HG03558 (cell line): ENCODE results near the gene VWA1.
A peak's percentile ranks its signal among the peaks of the same experiment; 100 is the strongest.
"Not testable (repeated sequence)": the region's sequence is repeated elsewhere in the genome, so short reads cannot be mapped to it uniquely, and the experiment has no call there.

ENCODE experiments used
- ATAC-seq: cut with Tn5 transposase; IDR thresholded peaks from one replicate; pipeline ENCODE4 v1.9.1; 2021; ENCODE audit warnings: moderate number of reproducible peaks; ENCODE audit not compliant: unreplicated experiment; ENCODE audit errors: extremely low read depth

Gene VWA1

DNA sequence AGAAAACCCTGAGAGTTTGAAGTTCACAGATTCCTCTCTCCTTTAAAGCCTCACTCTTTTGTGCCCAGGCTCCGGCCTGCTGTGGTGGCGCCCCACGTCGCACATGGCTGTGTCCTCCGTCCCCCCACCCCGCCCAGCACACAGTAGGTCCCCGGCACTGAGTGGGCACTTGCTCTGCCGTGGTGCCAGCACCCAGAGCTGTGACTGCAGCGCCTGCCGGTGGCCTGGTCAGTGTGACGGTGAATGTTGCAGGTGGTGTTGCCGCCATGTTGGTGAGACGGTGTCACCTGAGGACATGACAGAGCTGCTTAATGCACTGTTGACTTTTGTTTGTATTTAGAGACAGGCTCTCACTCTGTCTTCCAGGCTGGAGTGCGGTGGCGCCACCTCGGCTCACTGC is 17.4 kb downstream of the VWA1 start:
- ATAC-seq, result no peak

DNA sequence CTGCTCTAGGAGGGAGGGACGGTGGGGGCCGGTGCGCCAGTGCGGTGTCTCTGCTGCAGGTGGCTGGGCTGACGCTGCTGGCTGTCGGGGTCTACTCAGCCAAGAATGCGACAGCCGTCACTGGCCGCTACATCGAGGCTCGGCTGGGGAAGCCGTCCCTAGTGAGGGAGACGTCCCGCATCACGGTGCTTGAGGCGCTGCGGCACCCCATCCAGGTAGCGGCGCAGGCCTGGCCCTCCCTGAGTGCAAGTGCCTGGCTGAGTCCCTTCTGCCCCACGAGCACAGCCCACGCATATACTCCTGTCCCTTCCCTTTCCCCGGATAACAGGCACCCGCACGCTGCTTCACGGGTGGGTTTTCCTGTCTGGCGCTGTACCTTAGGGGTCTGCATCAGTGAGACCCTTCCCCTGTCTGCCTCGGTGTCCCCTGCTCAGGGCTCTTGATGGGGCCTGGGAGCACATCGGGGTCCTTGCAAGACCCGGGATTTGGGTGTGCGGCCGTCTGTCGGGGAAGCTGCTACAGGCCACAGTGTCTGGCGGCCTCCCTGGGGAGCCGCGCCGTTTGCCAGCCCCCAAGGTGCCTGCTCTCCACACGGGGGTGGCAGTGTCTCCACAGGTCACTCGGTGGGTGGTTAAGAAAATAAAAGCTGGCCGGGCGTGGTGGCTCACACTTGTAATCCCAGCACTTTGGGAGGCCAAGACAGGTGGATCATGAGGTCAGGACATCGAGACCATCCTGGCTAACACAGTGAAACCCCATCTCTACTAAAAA is 19.0 kb downstream of the VWA1 start:
- not testable (repeated sequence) for ATAC-seq

DNA sequence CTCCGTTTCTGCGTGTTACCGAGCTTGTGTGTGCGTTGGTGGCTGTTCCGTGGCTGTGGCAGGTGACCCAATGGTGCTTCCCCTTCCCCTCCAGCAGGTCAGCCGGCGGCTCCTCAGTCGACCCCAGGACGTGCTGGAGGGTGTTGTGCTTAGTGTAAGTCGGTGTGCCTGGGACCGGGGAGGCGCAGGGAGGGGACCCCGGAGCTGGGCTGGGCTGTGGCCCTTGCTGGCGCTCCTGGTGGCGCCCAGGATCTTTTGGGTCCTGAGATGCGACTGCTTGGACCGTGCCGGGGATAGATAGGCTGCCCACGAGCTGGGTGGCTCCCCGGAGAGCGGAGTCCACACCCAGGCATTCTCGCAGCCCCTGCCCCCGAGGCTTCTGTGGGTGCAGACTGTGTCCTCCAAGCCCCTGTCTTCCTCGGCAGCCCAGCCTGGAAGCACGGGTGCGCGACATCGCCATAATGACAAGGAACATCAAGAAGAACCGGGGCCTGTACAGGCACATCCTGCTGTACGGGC is 19.9 kb downstream of the VWA1 start:
- ATAC-seq, result no peak

DNA sequence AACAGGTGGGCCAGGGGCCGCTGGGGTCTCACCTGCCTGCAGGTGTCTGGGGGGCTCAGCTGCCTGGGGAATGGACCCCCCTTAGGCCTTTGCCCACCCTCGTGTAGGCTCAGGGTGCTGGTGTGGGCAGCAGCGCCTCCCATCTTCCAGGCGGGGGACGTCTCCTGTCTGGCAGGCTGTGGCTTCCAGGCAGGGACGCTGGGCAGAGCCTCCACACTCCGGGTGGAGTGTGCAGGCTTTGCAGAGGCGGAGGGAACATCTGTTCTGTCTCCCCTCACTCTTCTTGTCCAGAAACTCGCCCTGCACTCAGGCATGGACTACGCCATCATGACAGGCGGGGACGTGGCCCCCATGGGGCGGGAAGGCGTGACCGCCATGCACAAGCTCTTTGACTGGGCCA is 20.4 kb downstream of the VWA1 start:
- not testable (repeated sequence) for ATAC-seq

DNA sequence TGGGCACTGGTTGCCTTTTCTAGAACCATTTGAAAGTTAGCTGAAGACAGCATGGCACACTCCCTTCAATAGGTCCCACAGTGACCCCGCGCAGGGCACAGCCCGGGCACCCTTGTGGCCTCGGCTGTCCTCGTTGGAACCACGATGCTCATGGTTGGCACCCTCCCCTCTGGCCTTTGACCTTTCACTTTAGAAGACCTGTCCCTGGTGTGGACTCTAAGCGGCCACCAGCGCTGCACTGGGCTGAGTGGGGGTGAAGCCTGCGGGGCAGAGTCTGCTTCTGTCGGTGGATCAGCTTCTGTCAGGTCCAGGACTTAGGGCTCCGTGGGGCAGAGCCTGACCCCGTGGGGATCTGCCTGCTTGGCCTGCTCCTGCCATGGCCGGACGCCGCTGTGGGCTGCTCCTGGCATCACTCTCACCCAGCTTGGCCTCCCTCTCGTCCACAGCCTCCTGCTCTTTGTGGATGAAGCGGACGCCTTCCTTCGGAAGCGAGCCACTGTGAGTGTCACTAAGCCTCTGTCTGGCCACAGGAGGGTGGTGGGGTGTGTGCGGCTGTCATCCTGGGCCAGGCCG is 21.3 kb downstream of the VWA1 start:
- ATAC-seq, result not testable (repeated sequence)

DNA sequence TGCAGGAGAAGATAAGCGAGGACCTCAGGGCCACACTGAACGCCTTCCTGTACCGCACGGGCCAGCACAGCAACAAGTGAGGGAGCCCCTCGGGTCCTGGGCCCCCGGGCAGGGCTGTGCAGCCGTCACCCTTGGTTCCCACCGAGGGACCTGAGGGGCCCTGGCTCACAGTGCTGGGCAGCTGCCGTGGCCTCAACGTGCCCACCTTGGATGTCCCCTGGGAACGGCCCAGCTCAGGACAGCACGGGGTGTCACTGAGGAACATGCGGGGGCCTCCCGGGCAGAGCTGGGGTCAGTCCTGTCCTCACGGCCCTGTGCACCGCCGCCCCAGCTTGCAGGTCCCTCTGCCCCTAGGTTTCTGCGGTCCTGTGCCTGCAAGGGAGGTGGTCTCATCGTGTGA is 23.7 kb downstream of the VWA1 start:
- not testable (repeated sequence) for ATAC-seq

DNA sequence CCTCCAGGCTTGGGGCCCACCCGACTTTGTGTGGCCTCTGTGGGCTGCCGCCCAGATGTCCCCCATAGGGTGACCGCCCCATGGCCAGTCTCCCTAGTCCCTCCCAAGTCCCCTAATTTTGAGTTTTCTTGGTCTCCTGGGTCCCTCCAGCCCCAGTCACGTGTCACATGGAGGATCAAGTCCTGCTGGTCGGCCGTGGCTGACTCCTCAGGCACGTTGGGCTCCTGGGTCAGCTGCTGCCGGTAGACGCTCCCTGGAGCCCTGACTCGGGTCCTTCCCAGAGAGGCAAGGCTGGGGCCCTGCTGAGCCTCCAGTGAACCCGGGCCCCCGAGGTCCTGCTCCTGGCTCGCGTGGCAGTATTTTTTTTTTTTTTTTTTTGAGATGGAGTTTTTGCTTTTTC is 24.2 kb downstream of the VWA1 start:
- ATAC-seq, result not testable (repeated sequence)

DNA sequence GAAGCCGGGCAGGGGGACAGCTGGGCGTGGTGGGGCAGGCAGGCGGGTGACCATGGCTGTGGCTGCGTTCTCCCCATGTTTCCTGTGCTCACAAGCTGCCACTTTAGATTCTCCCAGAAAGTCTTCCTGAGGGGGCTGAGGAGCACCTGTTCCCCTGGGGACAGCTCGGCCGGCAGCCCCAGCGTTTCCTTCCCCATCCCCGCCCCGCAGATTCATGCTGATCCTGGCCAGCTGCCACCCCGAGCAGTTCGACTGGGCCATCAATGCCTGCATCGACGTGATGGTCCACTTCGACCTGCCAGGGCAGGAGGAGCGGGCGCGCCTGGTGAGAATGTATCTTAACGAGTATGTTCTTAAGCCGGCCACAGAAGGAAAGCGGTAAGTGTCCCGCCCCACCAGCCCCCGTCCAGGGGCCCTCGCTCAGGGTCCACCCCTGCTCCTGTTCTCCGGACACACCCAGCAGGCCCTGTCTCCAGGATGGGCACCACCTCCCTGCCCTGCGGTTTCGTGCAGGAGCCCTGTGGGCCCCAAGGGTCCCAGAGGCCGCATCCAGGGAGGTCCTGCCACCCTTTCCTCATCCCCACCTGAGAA is 25.1 kb downstream of the VWA1 start:
- no peak for ATAC-seq

DNA sequence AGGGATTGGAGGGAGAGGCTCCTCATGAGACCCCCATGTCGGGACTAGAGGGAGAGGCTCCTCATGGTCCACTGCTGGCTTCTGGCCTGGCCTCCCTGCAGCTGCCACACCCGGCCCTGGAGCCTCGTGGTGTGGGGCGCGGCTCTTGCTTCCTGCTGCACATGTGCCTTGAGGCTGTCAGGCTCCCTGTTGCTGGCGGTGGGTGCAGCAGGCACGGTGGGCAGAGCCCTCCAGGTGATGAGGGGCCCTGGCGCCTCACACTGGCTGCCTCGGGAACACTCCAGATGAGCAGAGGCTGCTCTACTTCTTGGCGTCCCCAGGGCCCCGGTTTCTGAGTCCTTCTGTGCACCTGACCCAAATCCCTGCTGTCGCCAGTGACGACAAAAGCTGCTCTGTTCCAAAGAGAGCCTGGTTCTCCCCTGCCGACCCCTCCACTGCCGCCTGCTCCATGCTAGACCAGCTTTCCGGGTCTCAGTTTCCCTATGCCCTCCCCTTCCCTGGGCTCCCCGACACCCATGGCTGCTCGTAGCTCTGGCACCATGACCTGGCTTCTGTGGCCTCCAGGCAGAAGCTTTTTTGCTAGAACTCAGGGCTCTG is 26.3 kb downstream of the VWA1 start:
- no peak for ATAC-seq

DNA sequence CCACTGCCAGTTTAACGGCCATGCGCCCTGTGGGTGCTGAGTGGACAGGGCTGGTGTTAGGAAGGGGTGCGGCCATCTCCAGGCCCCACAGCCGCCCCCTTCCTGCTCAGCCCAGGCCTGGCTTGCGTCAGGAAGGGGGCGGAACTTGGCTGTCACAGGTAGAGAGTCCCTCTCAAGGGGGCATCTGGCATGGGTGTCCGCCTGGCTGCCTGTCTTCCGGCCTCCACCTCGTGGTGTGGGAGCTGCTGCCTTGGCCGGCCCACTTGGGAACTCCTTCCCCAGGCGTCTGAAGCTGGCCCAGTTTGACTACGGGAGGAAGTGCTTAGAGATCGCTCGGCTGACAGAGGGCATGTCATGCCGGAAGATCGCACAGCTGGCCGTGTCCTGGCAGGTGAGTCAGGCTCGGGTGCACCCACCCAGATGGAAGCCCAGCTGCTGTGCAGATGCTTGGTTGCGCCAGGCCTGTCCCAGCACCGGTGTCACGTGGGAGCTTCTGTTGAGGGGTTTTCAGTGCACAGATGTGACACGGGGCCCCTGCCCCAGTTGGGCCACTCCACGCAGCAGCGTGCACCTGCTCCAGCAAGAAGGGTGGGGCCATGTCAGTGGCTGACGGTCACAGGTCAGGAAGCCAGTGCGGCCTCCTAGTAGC is 27.0 kb downstream of the VWA1 start:
- ATAC-seq, result no peak

DNA sequence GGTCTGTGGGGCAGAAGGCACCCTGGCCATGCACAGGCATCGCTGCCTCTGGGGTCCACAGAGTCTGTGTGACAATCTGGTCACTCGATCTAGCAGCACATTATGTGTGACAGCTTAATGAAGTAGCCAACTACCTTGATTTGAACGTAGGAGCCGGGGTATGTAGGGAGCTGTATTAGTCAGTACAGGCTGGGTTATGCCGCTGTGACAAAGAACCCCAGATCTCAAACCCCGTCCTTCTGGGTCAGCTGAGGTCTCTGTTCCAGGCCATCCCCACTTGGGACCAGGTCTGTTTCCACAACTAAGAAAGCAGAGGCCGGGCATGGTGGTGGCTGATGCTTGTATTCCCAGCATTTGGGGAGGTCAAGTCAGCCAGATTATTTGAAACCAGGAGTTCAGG is 27.8 kb downstream of the VWA1 start:
- no peak for ATAC-seq

DNA sequence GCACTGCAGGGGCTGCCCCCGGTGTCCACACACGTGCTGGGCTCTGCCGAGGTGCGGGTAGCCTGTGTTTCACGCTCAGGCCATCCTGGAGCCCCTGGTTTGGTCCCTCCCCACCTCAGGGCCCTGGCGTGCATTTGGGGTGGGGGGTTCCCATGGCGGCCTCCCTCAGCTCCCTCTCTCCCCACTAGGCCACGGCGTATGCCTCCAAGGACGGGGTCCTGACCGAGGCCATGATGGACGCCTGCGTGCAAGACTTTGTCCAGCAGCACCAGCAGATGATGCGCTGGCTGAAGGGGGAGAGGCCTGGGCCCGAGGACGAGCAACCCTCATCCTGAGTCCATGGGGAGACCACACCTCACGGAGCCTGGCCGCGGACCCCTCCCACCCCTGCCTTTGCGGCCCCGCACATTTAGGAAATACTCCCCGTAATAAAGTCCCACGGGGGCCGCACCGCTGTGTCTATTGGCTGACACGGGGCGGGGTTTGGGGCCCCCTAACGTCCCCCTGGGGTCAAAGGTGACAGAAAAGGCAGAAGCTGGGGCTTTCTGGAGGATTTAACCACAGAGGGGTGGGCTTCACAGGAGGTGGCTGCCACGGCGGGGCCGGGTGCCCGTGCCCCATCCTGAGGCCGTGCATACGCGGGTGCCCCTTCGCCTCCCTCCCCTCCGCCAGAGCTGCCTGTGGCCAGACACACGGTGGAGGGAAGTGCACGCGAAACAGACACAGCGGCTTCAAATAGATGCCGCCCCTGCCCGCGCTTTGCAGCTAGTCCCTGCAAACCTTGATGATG is 32.9 kb downstream of the VWA1 start:
- not testable (repeated sequence) for ATAC-seq

DNA sequence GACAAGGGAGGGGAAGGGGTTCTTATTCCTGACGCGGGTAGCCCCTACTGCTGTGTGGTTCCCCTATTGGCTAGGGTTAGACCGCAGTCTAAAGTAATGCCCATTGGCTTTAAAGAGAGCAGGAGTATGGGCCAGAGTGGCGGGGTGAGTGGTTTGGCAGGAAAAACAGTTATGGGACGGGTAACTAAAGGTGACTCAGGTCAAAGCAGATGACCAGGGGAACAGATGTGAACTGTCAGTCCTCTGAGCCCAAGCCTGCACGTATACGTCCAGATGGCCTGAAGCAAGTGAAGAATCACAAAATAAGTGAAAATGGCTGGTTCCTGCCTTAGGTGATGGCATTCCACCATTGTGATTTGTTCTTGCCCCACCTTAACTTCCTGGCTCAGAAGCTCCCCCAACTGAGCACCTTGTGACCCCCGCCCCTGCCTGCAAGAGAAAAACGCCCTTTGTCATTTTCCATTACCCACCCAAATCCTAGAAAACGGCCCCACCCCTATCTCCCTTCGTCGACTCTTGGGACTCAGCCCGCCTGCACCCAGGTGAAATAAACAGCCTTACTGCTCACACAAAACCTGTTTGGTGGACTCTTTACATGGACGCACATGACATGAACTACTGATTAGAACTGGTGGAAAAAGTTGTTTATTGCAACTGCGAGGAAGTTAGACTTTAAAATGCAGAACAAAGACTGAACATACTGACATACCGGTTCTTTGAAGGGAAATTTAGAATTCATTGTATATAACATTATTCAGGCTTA is 35.3 kb downstream of the VWA1 start:
- no peak for ATAC-seq

DNA sequence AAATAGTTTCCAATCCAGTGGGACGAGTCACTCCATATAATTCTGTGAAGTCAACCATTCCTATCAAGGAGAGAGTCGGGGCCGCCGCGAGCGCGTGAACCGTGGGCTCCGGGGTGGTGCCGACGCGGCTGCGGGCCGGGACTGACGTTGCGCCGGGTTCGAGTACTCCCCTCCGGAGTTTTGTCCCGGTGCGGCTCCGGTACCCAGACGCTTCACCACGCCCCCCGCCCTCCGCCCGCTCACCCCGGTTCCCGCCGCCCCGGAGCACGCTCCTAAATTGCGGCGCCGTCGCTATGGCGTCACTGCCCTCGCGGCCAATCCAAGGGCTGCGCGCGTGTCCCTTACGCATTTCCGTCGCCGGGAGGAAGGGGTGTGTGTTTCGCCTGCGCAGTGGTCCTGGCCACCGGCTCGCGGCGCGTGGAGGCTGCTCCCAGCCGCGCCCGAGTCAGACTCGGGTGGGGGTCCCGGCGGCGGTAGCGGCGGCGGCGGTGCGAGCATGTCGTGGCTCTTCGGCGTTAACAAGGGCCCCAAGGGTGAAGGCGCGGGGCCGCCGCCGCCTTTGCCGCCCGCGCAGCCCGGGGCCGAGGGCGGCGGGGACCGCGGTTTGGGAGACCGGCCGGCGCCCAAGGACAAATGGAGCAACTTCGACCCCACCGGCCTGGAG is 36.0 kb downstream of the VWA1 start, which contains the start of gene ATAD3B:
ATAD3B (plus strand) TSS at position 377 of the 664 bp plus-strand sequence; CDS start at position 497, 120 bp downstream.
- ATAC-seq, result peak; percentile 67

DNA sequence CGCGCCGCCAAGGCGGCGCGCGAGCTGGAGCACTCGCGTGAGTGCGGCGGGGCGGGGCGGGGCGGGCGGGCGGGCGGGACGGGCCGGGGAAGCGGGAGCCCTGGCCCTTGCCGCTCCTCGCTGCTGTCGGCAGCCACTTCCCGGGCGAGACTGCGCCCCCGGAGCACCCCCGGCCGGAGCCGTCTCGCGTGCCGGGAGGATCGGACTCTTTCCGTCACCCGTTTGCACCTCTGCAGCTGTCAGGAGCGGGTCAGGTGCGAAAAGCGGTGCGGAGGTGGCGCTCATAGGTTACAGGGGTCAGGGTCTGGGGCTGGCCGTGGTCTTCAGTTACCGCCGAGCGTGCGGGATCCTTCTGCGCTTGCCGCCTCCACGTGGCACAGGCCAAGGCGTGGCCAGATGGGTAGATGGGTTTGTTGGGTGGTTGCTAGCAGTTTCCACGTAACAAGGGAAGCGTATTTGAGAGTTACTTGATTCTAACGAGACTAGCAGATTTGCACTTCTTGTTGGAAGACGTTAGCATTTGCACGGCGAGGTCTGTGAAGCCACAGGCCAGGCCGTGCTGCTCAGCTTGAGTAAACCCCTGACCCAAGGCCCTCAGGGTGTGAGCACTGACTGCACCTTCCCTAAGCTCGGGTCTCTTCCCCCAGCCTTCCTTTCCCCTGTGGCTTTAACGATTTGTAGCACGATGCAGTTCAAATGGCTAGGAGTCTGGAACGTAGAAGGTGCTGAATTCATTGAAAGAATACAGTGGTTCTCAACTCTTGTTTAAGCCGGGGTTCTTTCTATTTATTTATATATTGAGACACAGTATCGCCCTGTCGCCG is 36.8 kb downstream of the VWA1 start:
- ATAC-seq, result not testable (repeated sequence)

DNA sequence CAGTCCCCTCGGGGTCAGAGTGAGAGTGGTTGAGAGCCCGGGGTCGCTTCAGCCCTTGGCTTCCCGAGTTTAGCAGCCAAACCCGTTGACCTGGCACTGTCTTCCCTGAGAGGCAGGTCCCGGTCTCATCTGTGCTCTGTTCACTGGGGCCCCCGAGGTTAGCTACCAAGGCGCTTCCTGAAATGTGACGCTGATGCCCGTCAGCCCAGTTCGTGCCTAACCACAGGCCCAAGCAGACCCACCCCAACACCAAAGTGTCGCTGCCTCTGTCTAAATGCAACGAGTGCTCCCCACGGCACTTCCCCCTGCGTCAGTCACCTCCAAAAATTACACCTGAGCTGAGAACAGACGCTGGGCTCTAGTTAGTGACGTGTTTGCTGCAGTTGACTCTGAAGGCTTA is 40.5 kb downstream of the VWA1 start:
- not testable (repeated sequence) for ATAC-seq

DNA sequence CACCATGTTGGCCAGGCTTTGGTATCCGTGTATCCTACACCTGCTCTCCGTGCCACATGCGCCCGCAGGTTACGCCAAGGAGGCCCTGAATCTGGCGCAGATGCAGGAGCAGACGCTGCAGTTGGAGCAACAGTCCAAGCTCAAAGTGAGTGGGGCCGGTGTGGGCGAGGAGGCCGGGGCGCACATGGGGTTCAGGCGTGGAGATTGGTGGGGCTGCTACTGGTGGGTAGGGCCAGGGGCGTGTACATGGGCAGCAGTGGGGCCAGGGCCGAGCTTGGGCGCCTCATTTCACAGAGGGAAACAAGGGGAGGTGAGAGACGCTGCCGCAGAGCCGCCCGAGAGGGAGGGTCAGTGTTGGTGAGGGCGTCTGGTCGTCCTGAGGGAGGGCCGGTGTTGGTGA is 41.7 kb downstream of the VWA1 start:
- no peak for ATAC-seq
